ENCODE results near the gene BICC1. TPM values are rescaled to one million over a fixed set of nuclear protein-coding genes. Genes with fewer than 3 reads are reported as not detected.

Gene BICC1
- total RNA-seq, 1 donor from 2014 or later, result 6.4 TPM

DNA sequence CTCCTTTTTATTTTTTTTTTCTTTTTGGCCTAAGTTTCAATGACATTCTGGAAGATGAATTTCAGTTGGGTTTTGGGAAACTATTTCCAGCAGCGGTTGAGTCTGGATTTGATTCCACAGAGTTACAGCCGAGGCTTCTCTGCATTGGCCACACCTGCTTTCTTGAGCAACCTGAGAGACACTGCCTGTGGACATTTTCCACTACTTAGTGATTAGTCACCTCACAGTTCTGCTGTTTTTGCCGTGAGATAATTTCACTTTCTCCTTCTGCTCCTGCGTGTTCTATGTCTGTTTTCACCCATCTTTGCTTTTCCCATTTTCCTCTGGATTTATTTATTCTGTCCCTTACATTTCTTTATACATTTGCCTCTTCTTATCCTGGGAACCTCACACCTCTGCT is 243.0 kb downstream of the BICC1 start:
- intact Hi-C loops (cut with DNase I), result no loop called here
- no peak for DNase-seq (ENCODE audit: low spot score)

DNA sequence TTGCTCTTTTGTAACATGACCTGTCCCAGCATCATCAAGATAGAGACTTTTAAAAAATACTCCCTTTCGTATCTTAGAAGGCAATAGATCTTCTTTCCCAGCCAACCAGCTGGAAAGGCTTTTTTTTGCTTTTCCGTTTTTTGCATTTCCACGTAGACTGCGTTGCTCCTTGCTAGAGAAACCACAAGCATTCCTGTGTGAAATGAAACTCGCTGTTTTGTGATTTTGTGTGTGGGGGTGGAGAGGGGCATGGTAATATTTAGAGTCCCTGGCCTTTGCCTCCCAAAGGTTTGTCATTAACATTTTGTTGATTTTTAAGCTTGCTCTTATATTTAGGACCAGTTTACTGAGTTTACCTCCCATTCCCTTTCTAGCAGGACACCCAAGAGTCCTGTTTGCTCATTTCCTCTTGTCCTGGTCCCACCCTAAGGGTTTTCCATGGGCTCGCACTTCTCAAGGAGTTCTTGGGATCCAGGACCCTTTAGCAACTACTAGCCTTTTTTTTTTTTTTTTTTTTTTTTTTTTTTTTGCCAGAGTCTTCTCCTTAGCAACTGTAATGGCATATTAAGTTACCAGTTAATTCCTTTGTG is 243.6 kb downstream of the BICC1 start:
- DNase-seq (ENCODE audit: low spot score), result no peak
- intact Hi-C loops (cut with DNase I), result no loop called here

DNA sequence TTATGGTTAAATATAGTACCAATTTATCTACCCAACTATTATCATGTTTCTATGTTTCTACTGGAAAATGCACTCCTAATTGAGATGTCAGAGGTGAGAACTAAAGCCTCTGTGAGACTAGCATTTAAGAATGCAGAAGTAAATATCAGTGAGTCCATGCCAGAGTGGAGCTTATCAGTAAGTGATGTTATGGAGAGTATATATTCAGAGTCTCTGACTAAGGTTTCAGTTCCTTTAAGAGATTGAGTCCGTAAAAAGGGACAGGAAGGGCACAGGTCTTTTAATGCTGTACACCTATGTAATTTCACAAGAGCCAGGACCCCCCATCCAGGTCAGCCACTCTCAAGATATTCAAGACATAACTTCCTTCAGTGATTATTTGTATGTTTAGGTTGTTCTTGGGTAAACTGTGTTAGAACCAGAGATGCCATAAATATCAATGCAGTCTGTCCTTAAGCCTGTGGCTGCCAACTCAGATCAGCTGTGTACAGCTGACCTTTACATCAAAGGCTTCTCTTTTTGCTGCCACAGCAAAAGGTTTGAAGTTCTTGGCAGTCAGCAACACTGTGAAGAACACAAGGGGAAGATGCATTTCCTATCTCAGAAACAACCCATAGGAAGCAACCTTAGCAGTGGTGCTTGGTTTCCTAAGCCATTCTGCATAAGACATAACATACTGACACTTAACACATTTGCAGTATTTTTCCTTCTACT is 244.8 kb downstream of the BICC1 start:
- intact Hi-C loops (cut with DNase I), result no loop called here
- DNase-seq (ENCODE audit: low spot score), result no peak

DNA sequence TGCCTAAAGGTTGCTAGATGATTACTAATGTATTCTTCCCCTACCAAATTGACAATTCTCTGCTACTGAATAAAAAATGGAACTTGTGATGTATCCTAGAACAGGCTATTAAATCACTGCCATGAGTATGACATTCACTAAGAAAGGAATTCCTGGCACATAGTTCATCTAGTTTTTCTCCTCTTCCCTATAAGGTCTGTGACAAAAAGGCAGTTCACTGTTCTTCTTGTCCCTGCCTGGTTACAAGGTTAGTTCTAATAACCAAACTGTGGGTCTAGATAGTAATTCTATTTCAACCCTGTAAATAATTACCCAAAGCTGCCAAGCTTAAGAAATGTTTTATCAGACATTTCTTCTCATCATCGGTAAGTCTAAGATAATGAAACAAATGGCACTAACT is 245.6 kb downstream of the BICC1 start:
- intact Hi-C loops (cut with DNase I), result no loop called here
- no peak for DNase-seq (ENCODE audit: low spot score)

DNA sequence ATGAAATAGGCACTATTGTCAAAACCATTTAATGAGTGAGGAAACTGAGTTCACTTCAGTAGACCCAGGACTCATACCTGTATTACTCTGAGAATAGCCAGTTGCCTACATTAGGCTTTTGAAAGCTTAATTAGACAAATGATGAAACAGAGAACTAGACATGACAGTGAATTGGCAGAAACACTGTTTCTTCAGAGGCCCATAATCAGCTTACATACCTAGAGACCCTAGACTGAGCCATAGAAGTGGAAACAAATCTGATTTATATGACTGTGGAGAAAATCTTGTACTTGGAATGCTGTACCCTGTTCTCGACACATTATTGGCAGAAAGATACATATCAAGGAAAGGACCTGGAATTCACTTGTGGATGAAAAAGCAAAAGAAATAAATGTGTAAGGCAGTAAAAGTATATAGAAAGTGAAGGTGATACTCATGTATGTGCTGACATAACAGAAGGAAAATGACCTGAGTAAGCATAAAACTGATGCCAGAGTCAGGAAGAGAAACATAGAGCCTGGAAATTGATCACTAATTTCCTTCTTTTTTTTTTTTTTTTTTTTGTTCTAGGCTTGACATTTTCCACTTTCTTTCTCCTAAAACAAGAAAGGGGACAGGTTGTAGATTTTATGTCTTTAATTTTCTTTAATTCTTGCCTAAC is 251.5 kb downstream of the BICC1 start:
- intact Hi-C loops (cut with DNase I), result no loop called here
- DNase-seq (ENCODE audit: low spot score), result no peak

DNA sequence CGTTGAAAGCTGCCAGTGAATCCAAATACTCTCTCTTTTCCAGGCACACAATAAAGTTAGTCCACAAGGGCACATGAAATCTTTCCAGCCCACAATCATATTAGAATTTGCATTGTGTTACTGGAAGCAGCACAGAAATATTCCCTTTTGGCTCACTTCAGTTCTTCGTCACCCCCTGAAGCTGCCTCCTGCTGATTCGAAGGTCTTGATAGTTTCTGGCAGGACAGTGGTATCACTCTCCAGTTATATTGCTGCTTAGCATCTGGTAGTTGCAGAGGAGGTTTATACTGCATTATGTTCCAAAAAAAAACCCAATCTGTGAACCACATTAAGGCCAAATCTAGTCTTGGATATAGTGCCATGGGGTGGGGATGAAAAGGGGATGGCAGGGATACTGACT is 253.2 kb downstream of the BICC1 start:
- intact Hi-C loops (cut with DNase I), result no loop called here
- no peak for DNase-seq (ENCODE audit: low spot score)

DNA sequence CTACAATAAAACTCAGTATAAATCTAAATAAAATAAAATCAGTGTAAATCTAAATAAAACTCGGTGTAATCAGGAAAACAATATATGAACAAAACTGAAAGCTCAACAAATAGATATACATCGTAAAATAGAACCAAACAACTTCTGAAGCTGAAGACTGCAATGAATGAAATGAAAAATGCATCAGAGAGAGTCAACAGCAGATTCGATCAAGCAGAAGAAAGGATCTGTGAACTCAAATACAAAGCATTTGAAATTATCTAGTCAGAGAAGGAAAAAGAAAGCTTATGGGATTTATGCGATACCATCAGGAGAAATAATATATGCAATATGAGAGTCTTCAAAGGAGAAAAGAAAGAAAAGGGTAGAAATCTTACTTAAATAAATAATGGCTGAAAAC is 255.0 kb downstream of the BICC1 start:
- DNase-seq (ENCODE audit: low spot score), result no peak
- intact Hi-C loops (cut with DNase I), result no loop called here

DNA sequence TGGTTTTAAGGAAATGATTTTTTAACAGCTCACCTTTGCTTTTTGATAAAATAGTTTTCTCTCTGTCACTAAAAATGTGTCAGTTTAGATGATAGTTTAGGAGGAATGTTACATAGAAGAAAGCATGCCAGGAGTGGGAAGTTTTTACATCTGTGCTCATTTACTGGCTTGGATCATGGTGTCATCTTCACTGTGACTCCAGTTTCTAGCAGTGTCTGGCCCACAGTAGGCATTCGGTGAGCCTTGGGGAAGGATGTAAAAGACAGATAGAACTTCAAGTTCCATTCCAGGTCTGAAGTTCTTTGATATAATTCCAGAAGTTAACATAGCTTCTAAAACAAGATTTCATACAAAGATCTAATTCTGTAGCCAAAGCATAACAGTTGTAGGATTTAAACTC is 259.2 kb downstream of the BICC1 start:
- intact Hi-C loops (cut with DNase I), result no loop called here
- no peak for DNase-seq (ENCODE audit: low spot score)

DNA sequence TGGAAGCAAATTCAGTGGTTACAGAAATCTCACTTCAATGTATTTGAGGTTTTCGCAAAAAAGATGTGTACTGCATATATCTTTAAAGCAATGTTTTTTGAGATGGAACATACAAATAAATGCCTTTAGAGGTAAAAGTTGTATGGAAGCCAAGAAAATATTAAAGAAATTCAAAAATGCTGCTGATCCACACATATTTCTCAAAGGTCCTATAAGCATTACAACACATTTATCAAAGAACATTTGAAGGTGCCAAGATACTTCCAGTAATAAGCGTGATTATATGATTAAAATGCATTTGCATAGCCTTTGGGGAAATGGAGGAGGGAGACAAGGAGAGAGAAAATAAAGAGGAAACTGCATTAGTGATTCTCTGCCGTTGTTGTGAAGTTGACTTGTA is 260.1 kb downstream of the BICC1 start:
- no peak for DNase-seq (ENCODE audit: low spot score)
- intact Hi-C loops (cut with DNase I), result no loop called here

DNA sequence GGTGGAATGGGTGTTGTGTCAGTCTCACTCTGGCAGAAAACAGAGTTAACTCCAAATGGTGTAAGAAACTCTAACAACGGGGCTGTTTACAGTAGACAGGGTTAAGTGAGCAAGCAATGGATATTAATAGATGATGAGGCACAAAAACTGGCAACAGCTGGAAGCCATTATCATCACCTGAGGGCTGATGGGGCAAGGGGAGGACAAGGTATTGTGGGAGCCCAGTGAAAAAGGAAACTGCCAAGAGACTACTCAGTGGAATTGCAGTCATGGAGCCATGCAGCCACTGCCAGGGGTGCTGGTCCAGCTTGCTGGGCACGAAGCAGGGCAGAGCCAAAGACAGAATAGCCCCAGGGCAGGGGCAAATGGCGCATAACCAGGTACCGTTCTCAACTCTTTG is 260.7 kb downstream of the BICC1 start:
- no peak for DNase-seq (ENCODE audit: low spot score)
- intact Hi-C loops (cut with DNase I), result no loop called here

DNA sequence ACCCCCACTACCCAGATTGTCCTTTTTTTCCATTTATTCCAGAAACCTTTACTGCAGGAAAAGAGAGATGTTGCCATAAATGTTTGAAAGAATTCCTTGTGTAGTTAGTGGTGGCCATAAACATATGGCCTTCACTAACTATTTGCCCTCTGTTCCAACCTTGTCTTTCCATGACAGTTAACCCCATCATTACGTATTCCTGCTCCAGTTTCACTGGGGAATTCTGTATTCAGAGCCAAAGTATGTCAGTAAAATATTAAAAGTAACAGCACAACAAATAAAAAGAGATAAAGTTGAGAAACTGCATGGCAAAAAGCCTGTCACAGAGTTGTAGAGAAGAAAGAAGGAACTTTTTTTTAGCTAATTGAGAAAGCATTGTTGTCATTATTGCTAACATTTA is 261.3 kb downstream of the BICC1 start:
- no peak for DNase-seq (ENCODE audit: low spot score)
- intact Hi-C loops (cut with DNase I), result no loop called here

DNA sequence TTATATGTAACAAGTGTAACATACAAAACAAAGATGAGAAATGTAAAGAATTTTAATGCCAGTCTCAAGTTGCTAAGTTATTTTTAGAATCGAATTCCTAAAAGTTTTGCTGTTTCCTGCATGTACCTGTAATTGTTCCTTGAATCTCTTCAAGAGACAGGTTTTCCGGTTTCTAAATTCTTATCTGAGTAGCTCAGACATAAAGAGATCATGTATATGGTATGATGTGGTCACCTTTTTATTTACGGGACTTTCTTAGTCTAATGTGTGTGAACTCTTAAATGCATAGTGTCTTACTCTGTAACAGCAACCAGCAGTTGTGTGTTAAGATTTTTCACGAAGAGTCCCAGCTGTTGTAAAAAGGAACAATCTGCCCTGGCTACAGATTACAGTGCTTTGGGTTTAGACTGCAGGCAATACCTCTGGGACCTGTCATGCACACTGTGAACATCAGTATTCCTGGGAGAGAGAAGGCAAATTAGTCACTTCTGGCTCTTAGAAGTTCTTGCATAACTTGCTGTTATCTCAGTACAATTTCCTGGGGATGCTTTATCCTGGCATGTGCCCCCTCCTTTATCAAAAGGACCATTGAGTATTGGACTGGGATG is 263.4 kb downstream of the BICC1 start:
- DNase-seq (ENCODE audit: low spot score), result no peak
- intact Hi-C loops (cut with DNase I), result no loop called here

DNA sequence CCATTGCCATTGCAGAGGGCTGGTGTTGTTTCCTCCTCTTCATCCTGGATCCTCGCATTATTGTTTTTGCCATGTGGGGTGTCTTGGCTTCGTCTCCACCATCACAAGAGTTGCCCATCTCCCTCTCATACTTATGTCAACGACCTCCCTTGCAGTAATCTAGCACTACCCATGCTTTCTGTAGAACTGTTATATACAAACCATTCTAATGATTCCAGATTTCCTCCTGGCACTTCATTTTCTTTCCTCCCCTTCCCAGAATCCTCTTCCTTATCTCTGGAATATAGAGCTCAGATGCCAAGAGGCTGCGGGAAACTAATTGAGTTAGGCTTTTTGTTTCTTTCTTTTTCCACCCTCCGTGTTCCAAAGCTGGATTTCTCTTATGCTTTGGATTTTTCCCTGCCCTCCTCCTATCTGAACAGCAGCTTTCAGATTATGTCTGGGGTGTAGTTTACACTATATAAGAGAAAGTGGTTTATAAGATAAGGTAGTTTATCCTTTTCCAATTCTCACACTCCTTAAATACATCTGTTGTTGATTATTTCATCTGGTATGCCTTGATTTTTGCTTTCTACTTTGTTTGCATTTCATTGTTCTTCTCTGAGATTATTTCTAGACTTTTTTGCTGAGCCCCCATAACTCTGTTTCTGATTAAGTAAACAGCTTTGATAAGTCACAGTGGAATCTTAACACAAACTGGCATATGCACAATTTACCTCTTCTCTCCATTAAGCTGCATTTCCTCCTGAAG is 264.1 kb downstream of the BICC1 start:
- DNase-seq (ENCODE audit: low spot score), result no peak
- intact Hi-C loops (cut with DNase I), result no loop called here

DNA sequence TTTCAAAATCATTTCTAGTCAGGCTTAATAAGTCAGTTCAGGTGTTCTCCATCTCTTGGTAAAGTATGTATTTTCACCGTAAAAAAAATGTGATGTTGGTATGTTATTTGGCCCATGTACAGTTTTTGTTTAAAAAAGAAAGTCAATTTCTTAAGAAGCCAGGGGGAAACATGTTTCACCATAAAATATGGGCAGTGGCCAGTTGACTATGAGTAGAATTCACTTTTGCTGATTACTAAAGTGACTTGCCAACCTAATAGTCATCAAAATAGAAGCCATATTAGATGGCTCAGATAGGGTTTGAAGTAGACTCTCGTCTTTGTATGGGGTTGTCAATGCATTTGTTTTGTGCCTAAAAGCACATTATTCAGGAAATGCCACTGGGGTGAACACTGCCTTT is 266.3 kb downstream of the BICC1 start:
- intact Hi-C loops (cut with DNase I), result no loop called here
- DNase-seq (ENCODE audit: low spot score), result no peak

DNA sequence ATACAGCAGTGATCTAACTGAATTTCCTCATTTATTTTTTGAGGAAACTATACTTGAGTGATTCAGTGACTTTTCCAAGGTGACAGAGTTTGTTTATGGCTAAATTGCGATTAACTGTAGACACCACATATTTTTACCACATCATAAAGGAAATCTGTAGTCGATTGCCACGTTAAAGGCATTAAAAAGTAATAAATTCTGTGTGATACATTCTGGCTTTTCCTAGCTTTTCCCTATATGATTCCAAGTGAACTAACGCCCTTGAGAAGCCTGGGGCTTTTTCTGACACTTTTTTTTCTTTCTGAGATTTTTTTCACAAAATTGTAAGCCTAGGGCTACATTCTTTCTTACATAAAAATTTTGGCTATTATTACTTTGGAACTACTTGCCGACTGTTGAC is 266.9 kb downstream of the BICC1 start:
- intact Hi-C loops (cut with DNase I), result no loop called here
- no peak for DNase-seq (ENCODE audit: low spot score)

DNA sequence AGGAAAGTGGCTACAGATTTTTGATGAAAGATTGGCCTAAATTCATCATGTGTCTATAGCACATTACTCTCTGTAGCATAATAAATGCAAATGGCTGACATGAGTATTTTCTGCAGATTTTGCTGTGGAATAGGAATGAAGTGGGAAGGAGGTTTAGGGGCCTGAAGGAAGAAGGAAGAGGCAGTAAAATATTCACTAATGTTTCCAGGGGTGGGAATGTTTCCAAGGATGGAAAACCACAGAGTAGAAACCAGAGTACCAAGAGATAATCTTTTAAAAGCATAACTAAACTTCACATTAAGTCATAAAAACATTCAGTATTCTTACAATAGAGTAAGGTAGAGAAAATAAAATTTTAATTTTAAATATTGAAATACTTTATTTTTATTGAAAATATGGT is 267.8 kb downstream of the BICC1 start:
- intact Hi-C loops (cut with DNase I), result loop anchor here (5.0 to 10.0 kb wide), 3 partner anchors 172 to 454 kb away; no protein-coding TSS in a partner anchor

DNA sequence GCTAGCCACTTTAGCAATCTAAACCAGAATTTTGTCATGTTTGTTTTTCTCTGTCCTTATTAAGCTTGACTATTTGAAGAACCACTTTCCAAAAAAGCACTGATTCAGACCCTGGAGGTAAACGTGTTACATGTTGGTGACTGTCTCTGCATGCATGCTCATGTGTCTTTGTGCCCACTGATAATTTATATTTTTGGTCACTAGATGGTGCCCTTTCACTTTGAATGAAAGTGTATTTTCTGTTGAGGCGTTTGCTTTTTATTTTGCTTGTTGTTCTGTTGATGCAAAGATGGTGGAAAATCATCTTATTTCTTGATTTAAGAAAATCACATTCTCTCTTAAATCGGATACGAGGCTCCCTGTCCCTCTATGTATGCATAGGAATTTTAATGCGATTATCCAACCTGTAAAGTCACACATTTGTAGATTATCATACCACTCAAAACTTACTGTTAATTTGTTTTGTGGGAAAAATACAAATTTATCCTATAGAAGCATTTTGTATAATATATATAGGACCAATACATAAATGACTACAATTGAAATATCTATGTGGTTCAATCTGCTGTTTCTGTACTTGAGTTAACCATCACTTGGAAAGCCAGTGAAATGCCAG is 269.3 kb downstream of the BICC1 start:
- intact Hi-C loops (cut with DNase I), result loop anchor here (5.0 to 10.0 kb wide), 3 partner anchors 170 to 453 kb away; no protein-coding TSS in a partner anchor
- no peak for DNase-seq (ENCODE audit: low spot score)

More for the DNA sequence above, 267.8 kb downstream of the BICC1 start:
- no peak for DNase-seq (ENCODE audit: low spot score)

DNA sequence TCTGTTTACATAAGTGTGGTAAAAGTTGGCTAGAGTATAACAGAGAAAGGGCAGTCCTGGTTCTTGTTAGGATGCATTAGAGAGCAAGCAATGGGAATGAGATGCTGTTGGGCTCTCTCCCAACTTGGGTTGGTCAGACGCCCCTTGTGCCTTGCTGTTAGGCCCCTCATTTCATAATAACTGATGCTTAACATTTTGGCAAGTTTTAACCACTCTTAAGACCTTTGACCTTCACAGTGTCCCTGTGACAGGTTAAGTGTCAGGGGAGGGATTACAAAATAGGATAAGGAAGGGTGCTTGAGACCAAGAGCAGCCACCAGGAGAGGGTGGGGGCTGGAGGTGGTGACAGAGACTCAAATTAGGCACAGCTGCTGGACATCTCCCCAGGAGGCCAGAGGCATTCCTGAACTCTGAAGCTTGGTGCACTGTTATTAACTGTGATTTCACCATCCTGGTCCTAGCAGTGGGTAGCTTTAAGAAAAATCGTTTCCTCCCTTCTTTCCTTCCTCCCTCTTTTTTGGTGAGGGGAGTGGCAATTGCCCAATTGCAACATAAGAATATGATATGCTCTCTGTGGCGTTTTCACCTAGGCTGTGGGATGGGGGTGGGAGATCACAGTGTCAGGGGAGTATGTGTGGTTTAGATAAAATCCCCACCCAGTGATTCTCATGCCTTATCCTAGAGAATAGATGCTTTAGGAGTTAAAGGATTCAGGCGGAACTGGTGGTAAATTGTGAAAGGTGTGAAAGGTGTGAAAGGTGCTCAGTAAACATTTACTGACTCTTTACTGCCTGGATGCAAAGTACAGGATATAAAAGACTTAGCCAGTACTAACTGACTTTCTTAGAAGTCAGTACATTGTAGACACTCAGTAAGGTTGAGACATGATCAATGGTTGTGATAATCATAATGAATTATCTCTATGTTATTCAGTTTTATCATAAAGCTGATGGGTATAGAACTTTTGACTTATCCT is 270.5 kb downstream of the BICC1 start:
- DNase-seq (ENCODE audit: low spot score), result no peak
- intact Hi-C loops (cut with DNase I), result loop anchor here (5.0 to 10.0 kb wide), 3 partner anchors 169 to 452 kb away; no protein-coding TSS in a partner anchor
